C4-2B (cell line): ENCODE data around the gene DENND1A.

ENCODE experiments used
- ZFX ChIP-seq: fragments of 450-650 bp; IDR thresholded peaks from 2 replicates; pipeline ENCODE4 v1.6.1; 2017
- TF ChIP-seq, protein P1 (sequence below): fragments of 450-650 bp; conservative IDR thresholded peaks from 2 replicates; pipeline ENCODE4 v1.5.1; 2017; ENCODE audit warnings: mild to moderate bottlenecking

GRCh38 chr9:123364241-123364824, 565.6 kb downstream of the DENND1A start:
- TF ChIP-seq, protein P1, sequence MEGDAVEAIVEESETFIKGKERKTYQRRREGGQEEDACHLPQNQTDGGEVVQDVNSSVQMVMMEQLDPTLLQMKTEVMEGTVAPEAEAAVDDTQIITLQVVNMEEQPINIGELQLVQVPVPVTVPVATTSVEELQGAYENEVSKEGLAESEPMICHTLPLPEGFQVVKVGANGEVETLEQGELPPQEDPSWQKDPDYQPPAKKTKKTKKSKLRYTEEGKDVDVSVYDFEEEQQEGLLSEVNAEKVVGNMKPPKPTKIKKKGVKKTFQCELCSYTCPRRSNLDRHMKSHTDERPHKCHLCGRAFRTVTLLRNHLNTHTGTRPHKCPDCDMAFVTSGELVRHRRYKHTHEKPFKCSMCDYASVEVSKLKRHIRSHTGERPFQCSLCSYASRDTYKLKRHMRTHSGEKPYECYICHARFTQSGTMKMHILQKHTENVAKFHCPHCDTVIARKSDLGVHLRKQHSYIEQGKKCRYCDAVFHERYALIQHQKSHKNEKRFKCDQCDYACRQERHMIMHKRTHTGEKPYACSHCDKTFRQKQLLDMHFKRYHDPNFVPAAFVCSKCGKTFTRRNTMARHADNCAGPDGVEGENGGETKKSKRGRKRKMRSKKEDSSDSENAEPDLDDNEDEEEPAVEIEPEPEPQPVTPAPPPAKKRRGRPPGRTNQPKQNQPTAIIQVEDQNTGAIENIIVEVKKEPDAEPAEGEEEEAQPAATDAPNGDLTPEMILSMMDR, result no peak
- TF ChIP-seq ZFX, result no peak
